ENCODE measurements around the gene THUMPD3. TPM values are rescaled to one million over a fixed set of nuclear protein-coding genes. Genes with fewer than 3 reads are reported as not detected.

THUMPD3 gene
- total RNA-seq, 2 experiments from 2014 or later: 46.1 to 52.0 TPM

DNA sequence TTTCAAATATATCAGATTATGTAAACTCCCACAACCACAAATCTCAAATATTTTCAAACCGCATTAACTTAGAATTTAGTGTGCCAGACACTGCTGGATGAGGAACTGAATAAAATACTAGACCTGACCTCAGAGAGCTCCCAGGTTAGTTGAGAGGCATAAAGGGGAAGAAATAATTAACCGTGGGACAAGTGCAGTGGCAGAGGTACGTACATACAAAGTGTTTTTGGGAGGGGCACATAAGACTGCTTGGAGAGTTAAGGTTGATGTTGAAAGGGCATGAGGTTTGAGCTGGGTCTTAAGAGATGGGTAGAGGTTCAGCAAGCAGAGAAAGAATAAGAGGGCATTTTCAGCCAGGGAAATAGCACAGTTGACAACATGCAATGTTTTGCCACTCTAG lies 17.2 kb downstream of the THUMPD3 start:
- Mint-ChIP-seq H3K27ac (peak overlapping the region; percentile 13), H3K4me1 (peaks cover 3% of the 10 kb centered on the region), H3K4me3 (no peak overlapping the region), H3K27me3 (no peaks in the 10 kb centered on the region), H3K36me3 (peaks cover 61% of the 10 kb centered on the region), H3K9me3 (ENCODE audit: low read depth) (no peaks in the 10 kb centered on the region)
- ATAC-seq: no peak
- no peak for DNase-seq
- CTCF ChIA-PET: no interaction called here

DNA sequence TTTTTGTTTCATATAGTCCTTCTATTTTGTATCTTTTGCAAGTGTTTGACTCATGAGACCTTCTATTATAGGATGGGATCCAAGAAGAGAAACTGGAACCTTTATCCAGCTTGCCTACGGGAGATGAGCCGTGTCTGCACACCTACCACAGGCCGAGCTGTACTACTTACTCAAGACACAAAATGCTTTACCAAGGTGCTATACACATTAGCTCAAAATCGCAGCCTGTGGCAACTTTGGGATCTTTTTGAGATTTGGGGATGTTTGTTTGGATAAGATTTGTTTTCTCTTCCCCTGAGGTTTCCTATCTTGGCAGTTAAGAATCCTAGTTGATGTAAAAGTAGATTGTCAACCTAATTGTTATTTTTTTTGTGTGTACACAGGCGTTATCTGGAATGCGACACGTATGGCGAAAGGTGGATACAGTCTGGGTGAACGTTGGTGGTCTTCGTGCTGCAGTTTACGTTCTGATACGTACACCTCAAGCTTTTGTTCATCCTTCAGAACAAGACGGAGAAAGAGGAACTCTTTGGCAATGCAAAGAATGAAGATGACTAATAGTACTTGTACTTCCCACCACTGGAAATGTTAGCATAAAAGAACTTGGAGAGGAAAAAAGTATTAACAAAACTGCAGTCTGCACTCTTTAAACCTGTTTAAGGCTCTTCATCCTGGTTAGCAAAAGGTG lies 21.4 kb downstream of the THUMPD3 start:
- no peak overlapping the region for H3K4me3 Mint-ChIP-seq
- H3K4me1 Mint-ChIP-seq: peaks cover 8% of the 10 kb centered on the region
- H3K27me3 Mint-ChIP-seq: no peaks in the 10 kb centered on the region
- ATAC-seq: no peak
- H3K9me3 Mint-ChIP-seq (ENCODE audit: low read depth): no peaks in the 10 kb centered on the region
- no peak for DNase-seq
- CTCF ChIA-PET: interaction anchor here (0.6 to 1.6 kb wide), 3 partner anchors 10 to 41 kb away, joined by 3 to 9 read pairs (median 6); no protein-coding TSS in a partner anchor
- peaks cover 63% of the 10 kb centered on the region for H3K36me3 Mint-ChIP-seq
- H3K27ac Mint-ChIP-seq: no peak overlapping the region

DNA sequence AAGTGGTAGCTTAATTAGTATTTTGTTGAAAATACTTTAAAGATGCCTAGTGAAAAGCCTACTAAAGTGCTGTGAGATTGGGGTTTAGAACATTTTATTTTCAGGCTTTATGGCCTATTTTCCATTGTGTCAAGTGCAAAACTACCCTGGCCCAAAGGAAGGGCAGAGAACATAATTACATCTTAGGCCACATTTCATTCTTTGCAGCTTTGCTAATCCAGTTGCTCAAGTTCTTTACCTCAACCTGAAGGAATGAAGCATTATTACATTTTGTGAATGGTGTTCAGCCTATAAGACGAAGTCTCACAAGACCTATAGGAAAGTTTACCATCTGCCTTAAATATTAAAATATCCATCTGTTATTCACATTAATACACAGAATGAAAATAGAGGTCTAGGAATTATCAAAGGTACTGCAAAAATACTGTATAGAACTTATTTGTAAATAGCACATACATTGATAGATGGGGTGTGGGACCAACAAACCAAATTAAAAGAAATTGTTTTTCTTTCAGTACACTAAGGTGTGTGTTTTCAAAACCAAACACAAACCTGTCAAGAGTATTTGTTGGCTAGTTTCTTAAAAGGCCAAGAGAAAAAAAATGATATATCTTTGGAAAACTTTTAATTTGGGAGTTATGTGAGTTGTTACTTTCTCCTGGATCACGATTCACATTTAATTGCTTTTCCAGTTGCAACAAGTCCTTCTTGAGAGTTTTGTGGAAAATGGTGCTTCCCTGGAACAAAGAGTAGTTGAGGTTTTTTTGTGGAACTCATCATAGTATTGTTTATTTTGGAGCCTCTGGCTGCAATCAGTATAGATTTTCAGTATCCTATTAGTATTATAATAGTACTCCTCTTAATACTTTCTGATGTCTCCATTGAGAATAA lies 22.6 kb downstream of the THUMPD3 start:
- no peaks in the 10 kb centered on the region for H3K27me3 Mint-ChIP-seq
- DNase-seq: no peak
- H3K4me1 Mint-ChIP-seq: peaks cover 10% of the 10 kb centered on the region
- peaks cover 66% of the 10 kb centered on the region for H3K36me3 Mint-ChIP-seq
- CTCF ChIA-PET: interaction anchor here (1.6 kb wide), 1 partner anchor 40 kb away, joined by 6 read pairs; no protein-coding TSS in a partner anchor
- peak overlapping the region; percentile 46 for H3K27ac Mint-ChIP-seq
- no peak overlapping the region for H3K4me3 Mint-ChIP-seq
- ATAC-seq: no peak
- no peaks in the 10 kb centered on the region for H3K9me3 Mint-ChIP-seq (ENCODE audit: low read depth)

DNA sequence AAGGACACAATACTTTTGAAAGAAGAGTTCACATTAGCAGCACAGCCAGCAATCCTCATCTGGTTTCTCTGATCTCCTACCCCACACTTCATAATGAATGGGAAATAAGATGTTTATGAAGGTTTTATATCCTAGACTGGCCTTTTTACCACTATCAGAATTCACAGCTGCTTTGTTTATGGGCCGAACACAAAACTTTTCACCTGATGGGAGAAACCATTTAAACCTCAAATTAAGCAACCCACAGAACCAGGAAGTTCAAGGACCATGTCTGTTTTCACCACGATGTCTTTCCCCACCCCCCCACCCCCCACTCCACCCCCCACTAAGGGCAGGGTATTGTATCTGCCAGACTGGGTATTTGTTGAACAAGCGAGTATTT lies 23.2 kb downstream of the THUMPD3 start:
- no peak overlapping the region for H3K4me3 Mint-ChIP-seq

DNA sequence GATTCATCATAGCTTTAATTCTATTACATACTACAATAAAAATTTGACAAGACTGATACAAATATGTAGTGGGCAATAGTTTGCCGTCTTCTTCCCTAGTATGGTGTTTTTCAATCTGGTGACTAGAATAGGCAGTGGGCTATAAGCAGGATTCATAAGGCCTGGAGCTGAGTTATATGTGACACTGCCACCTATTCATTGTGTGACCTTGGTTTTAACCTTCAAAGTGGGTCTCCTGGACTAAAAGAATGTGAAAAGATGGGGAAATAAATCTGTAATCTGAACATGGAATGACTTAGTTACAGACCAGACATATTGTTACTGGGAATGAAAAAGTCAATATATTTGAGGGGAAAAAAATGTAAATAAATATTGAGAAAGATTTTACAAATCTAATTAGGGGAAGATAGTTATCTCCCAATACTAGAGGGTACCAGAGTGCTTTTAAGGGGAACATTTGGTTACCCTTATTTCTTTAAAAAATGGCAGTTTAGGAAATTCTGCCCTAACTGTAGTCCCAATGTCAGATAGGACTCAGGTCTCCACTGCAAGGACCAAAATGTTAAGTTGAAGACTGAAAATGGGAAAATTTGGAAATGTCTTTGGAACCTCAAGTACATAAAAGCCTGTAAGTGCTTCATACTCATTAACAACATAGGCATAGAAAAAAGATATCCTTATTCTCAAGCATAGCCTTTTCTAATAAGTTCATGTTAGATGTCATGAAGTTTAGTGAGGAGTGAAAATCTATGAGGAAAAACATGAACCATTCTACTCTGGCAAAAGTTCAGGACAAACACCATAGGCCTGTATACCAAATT lies 23.9 kb downstream of the THUMPD3 start:
- Mint-ChIP-seq H3K4me1 (peaks cover 20% of the 10 kb centered on the region), H3K4me3 (no peak overlapping the region), H3K27ac (peak overlapping the region; percentile 29), H3K27me3 (no peaks in the 10 kb centered on the region), H3K36me3 (peaks cover 72% of the 10 kb centered on the region), H3K9me3 (ENCODE audit: low read depth) (no peaks in the 10 kb centered on the region)
- no peak for ATAC-seq
- no peak for DNase-seq
- CTCF ChIA-PET: no interaction called here

More for the DNA sequence above, 23.2 kb downstream of the THUMPD3 start:
- Mint-ChIP-seq H3K27ac (peak overlapping the region; percentile 46), H3K27me3 (no peaks in the 10 kb centered on the region), H3K9me3 (ENCODE audit: low read depth) (no peaks in the 10 kb centered on the region), H3K4me1 (peaks cover 15% of the 10 kb centered on the region), H3K36me3 (peaks cover 71% of the 10 kb centered on the region)
- no peak for ATAC-seq
- DNase-seq: no peak
- CTCF ChIA-PET: interaction anchor here (1.6 kb wide), 1 partner anchor 39 kb away, joined by 6 read pairs; no protein-coding TSS in a partner anchor

DNA sequence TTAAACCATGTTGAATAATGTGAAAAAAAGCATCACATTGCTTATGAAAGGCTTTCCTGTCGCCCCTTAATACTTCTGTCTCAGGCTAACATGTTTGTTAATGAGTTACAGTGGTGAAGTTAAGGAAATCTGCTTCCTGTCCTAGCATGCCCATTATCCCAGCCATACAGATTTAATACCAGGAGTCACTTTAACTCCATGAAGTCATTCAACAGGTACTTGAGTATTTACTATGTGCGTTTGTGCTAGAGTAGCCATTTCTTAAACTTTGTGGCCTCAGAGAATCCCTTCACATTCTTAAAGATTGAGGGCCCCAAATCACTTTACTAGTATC lies 24.4 kb downstream of the THUMPD3 start:
- Mint-ChIP-seq H3K4me3 (no peak overlapping the region), H3K27me3 (no peaks in the 10 kb centered on the region), H3K27ac (no peak overlapping the region), H3K4me1 (peaks cover 26% of the 10 kb centered on the region), H3K36me3 (peaks cover 78% of the 10 kb centered on the region), H3K9me3 (ENCODE audit: low read depth) (no peaks in the 10 kb centered on the region)
- DNase-seq: no peak
- CTCF ChIA-PET: no interaction called here
- no peak for ATAC-seq

DNA sequence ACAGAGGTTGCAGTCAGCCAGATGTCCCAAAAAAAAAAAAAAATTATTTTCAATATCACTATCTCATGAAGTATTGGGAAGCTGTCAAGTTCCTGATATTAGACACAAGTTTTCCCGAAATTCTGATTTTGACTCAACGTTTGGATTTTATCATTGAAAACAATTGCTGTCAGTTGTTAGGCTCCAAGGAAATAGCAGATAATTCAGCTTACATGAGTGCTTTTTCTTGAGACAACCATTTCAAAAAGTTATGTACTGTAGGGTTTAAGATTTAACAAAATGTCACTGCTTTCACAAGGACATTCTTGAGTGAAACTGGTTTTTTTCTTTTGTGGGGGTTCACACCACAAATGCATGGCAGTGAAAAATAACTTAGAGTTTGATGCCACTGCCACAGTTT lies 25.3 kb downstream of the THUMPD3 start:
- H3K27me3 Mint-ChIP-seq: no peaks in the 10 kb centered on the region
- CTCF ChIA-PET: interaction anchor here (0.6 kb wide), 1 partner anchor 262 kb away, joined by 3 read pairs; no protein-coding TSS in a partner anchor
- H3K4me1 Mint-ChIP-seq: peaks cover 34% of the 10 kb centered on the region
- H3K4me3 Mint-ChIP-seq: no peak overlapping the region
- peaks cover 76% of the 10 kb centered on the region for H3K36me3 Mint-ChIP-seq
- H3K9me3 Mint-ChIP-seq (ENCODE audit: low read depth): no peaks in the 10 kb centered on the region
- DNase-seq (no peak), ATAC-seq (no peak)
- no peak overlapping the region for H3K27ac Mint-ChIP-seq

DNA sequence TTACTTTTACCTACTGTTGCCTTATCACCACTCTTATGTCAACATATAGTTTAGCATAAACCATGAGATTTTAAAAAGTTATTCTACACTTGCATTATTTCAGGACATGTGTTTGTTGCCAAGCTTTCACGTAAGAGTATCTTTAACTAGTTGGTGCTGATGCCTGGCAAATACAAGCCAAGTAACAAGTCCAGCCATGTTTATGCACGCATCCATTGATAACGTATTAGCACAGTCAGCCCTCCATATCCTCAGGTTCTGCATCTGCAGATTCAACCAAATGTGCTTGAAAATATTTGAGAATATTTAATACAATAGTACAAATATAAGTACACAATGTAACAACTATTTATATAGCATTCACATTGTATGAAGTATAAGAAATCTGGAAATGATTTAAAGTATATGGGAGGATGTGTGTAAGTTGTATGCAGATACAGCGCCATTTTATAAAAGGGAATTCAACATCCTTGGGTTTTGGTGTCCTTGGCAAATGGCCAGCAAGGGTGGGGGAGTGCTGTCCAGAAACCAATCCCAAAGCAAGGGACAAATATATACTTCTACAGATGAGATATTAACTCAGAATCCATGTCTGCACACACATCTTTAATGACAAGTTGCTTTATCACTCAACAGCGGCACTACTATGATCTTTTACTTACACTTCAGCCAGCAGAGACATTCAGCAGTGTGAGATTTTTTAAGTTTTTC lies 25.9 kb downstream of the THUMPD3 start:
- Mint-ChIP-seq H3K4me3 (no peak overlapping the region), H3K27me3 (no peaks in the 10 kb centered on the region), H3K4me1 (peaks cover 37% of the 10 kb centered on the region), H3K36me3 (peaks cover 81% of the 10 kb centered on the region), H3K9me3 (ENCODE audit: low read depth) (no peaks in the 10 kb centered on the region), H3K27ac (no peak overlapping the region)
- ATAC-seq: no peak
- no peak for DNase-seq
- CTCF ChIA-PET: interaction anchor here (0.6 kb wide), 1 partner anchor 261 kb away, joined by 3 read pairs; no protein-coding TSS in a partner anchor

DNA sequence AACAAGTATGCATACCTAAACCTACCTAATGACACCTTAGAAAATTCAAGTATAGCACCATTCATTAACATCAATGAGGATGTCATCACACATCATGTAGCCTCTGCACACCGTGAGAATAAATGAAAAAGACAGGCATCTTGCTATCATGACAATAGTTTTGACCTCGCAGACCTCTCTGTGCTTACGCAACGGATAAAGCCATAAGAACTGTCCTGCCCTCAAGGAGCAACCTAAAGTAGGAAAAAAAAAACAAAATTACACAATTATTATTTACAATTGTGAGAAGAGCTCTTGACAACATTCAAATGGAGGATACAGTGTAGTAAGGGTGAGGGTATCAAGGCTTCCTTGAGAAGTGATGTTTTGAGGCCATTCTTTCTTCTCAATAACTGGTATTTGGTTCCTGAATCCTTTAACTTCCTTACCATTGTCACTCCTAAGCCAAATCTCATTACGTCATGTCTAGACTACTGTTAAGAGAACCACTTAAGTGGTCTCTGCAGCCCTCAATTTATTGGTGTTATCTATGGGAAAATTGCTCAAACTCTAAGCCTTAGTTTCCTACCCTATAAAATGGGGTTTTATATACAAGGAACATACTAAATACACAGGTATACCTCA lies 27.5 kb downstream of the THUMPD3 start:
- no peak overlapping the region for H3K4me3 Mint-ChIP-seq
- H3K27ac Mint-ChIP-seq: no peak overlapping the region
- no peaks in the 10 kb centered on the region for H3K27me3 Mint-ChIP-seq
- DNase-seq (no peak), ATAC-seq (no peak)
- H3K4me1 Mint-ChIP-seq: peaks cover 53% of the 10 kb centered on the region
- CTCF ChIA-PET: no interaction called here
- H3K36me3 Mint-ChIP-seq: peaks cover 82% of the 10 kb centered on the region
- H3K9me3 Mint-ChIP-seq (ENCODE audit: low read depth): no peaks in the 10 kb centered on the region

DNA sequence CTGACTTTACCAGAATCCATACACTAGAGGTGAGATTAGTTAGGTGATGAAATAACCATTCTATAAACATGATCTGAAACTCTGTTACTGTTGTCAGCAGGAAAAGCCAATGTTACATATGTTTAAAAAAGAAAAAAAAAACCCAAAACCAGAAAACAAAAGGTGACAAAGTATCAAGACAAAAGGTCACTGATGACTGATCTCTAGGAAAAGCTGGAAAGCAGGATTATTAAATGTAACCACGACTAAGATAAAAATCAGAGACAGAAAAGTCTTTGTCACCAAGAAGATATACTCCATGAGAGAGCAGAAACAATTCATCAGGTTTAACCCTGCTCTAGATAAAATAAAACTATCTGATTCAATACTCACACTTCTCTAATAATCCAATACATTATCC lies 29.2 kb downstream of the THUMPD3 start:
- CTCF ChIA-PET: interaction anchor here (1.1 to 1.2 kb wide), 2 partner anchors 14 to 43 kb away, joined by 3 read pairs; no protein-coding TSS in a partner anchor
- DNase-seq (no peak), ATAC-seq (no peak)
- peaks cover 74% of the 10 kb centered on the region for H3K36me3 Mint-ChIP-seq
- peak overlapping the region; percentile 38 for H3K27ac Mint-ChIP-seq
- no peak overlapping the region for H3K4me3 Mint-ChIP-seq
- peaks cover 55% of the 10 kb centered on the region for H3K4me1 Mint-ChIP-seq
- H3K27me3 Mint-ChIP-seq: no peaks in the 10 kb centered on the region
- H3K9me3 Mint-ChIP-seq (ENCODE audit: low read depth): no peaks in the 10 kb centered on the region

DNA sequence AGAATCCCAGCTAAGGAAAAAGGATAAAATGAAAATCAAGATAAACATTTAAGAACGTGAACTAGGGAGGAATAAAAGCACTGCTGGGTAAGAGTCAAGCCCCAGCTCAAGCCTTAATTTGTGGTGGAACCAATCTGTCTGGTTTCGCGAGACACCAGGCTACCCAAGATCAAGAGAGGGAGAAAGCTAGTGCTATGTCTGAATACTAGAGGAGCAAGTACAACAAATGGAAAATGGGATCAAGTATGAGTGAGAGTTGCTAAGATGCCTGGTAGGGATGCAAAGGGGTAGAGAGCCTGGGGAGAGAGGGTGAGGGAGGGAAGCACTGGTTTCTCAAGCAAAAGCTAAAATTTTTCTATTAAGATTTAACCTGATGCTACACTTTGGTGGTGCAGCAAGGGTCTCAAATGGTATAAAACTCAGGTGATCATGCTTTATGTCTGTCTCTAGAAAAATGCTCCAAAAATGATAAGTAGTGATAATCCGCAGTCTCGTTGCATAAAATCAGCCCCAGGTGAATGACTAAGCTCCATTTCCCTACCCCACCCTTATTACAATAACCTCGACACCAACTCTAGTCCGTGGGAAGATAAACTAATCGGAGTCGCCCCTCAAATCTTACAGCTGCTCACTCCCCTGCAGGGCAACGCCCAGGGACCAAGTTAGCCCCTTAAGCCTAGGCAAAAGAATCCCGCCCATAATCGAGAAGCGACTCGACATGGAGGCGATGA lies 32.9 kb downstream of the THUMPD3 start:
- no peaks in the 10 kb centered on the region for H3K9me3 Mint-ChIP-seq (ENCODE audit: low read depth)
- peak overlapping the region; percentile 93 for H3K27ac Mint-ChIP-seq
- ATAC-seq: no peak
- H3K36me3 Mint-ChIP-seq: peaks cover 55% of the 10 kb centered on the region
- no peaks in the 10 kb centered on the region for H3K27me3 Mint-ChIP-seq
- DNase-seq: no peak
- peaks cover 62% of the 10 kb centered on the region for H3K4me1 Mint-ChIP-seq
- CTCF ChIA-PET: interaction anchor here (0.9 to 3.0 kb wide), 9 partner anchors 9 to 331 kb away, joined by 3 to 12 read pairs (median 5); partner anchors contain the start of gene THUMPD3
- peak overlapping the region; percentile 97 for H3K4me3 Mint-ChIP-seq

DNA sequence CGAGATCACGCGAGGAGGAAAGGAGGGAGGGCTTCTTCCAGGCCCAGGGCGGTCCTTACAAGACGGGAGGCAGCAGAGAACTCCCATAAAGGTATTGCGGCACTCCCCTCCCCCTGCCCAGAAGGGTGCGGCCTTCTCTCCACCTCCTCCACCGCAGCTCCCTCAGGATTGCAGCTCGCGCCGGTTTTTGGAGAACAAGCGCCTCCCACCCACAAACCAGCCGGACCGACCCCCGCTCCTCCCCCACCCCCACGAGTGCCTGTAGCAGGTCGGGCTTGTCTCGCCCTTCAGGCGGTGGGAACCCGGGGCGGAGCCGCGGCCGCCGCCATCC lies 33.4 kb downstream of the THUMPD3 start:
- Mint-ChIP-seq H3K9me3 (ENCODE audit: low read depth) (no peaks in the 10 kb centered on the region), H3K4me3 (peak overlapping the region; percentile 97), H3K4me1 (peaks cover 64% of the 10 kb centered on the region), H3K27ac (peak overlapping the region; percentile 93), H3K36me3 (peaks cover 51% of the 10 kb centered on the region), H3K27me3 (no peaks in the 10 kb centered on the region)
- CTCF ChIA-PET: interaction anchor here (0.9 to 3.0 kb wide), 9 partner anchors 8 to 330 kb away, joined by 3 to 12 read pairs (median 5); partner anchors contain the start of gene THUMPD3
- ATAC-seq (peak; percentile 42), DNase-seq (peak; percentile 94)
